ENCODE results near the gene PNPLA8.

- TF ChIP-seq CTCF (IDR thresholded peaks at IDR 0.05 in 4 of 5, conservative IDR thresholded peaks at IDR 0.05 in 1 of 5) (no peak), POLR2A (IDR thresholded peaks at IDR 0.05) (no peak)
Observed at GRCh38 chr7:108480311-108480710, 45.6 kb downstream of the PNPLA8 start.
